ENCODE data around the gene CASD1.

DNA sequence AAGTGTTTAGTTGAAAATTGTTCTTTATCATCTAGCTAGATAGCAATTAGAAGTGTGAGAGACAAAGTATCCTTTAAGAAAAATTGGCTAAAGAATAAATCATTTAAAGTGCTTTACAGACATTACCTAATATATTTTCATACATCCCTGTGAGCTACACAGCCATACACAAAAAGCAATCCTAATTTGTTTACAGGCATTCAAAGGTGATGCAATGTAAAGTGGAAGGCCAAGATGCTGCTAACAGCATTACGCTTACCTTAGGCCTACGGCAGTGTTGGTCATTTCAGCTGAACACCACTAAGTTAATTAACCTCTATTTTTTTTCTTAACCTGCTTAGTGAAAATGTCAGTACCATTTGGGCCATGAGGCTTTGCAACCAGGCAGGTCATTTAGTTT lies 10.7 kb upstream of the CASD1 start:
- no peak for TF ChIP-seq CTCF (IDR thresholded peaks at IDR 0.05)
- no peak for TF ChIP-seq EP300 (IDR thresholded peaks at IDR 0.05)
